Measurements from ENCODE around the gene TSBP1. TPM values are rescaled to one million over a fixed set of nuclear protein-coding genes. Genes with fewer than 3 reads are reported as not detected.

The TSBP1 gene
- total and polyA plus RNA-seq, 9 of the 15 experiments (the other 6 are each of a cell fraction or from before 2014, with no cell fraction given) = not detected

GRCh38 chr6:32244946-32245398 is 126.7 kb downstream of the TSBP1 start (continued):
- TF ChIP-seq ETV6 (IDR thresholded peaks at IDR 0.05; ENCODE audit: borderline replicate concordance in 1 of 2, low read depth in 2 of 2, low read length in 1 of 2) = no peak
- no peak for TF ChIP-seq ETV6 (CRISPR knock-in tag; IDR thresholded peaks at IDR 0.05; ENCODE audit: borderline replicate concordance)
- TF ChIP-seq ZNF274 (IDR thresholded peaks at IDR 0.05; ENCODE audit: borderline replicate concordance, low read depth, low read length) = no peak
- no peak for TF ChIP-seq CUX1 (CRISPR knock-in tag; IDR thresholded peaks at IDR 0.05)
- no peak for TF ChIP-seq EWSR1 (IDR thresholded peaks at IDR 0.05; ENCODE audit: borderline replicate concordance, low read depth, partially characterized antibody)
- TF ChIP-seq ZNF311 (CRISPR knock-in tag; IDR thresholded peaks at IDR 0.05) = no peak
- TF ChIP-seq RAD21 (CRISPR knock-in tag; conservative IDR thresholded peaks at IDR 0.05 in 1 of 2, IDR thresholded peaks at IDR 0.05 in 1 of 2) = peak; percentile 87 to 90
- no peak for TF ChIP-seq ZNF12 (CRISPR knock-in tag; IDR thresholded peaks at IDR 0.05)
- TF ChIP-seq RNF2 (IDR thresholded peaks at IDR 0.05) = no peak
- TF ChIP-seq ETS1 (conservative IDR thresholded peaks at IDR 0.05; ENCODE audit: control insufficient read depth, low read depth, low read length) = no peak
- TF ChIP-seq PKNOX1 (IDR thresholded peaks at IDR 0.05) = no peak
- no peak for TF ChIP-seq ZNF589 (CRISPR knock-in tag; IDR thresholded peaks at IDR 0.05; ENCODE audit: low read depth)
- TF ChIP-seq SREBF1 (IDR thresholded peaks at IDR 0.05; ENCODE audit: borderline replicate concordance, low read depth, low read length) = no peak
- TF ChIP-seq TCF15 (CRISPR knock-in tag; IDR thresholded peaks at IDR 0.05) = no peak
- no peak for TF ChIP-seq RNF219 (CRISPR knock-in tag; IDR thresholded peaks at IDR 0.05)
- TF ChIP-seq KLF10 (CRISPR knock-in tag; IDR thresholded peaks at IDR 0.05) = no peak
- no peak for TF ChIP-seq ID3 (CRISPR knock-in tag; IDR thresholded peaks at IDR 0.05)
- TF ChIP-seq ID3 (tag; IDR thresholded peaks at IDR 0.05) = no peak

Measured in K562 (cell line).